GM23248 (cell line): ENCODE data around the gene KAT2A. TPM values are rescaled to one million over a fixed set of nuclear protein-coding genes. Genes with fewer than 3 reads are reported as not detected.

Source experiments
- DNase-seq: peaks from one replicate; pipeline ENCODE4 v3.0.0-alpha.2; 2015
- H2AFZ ChIP-seq: fragments of 200-600 bp; sonication (generic); 2 replicates; pipeline ENCODE4 v1.6.1; 2016; ENCODE audit warnings: antibody characterized with exemption
- H3F3A ChIP-seq: fragments of 200-600 bp; sonication (generic); 2 replicates; pipeline ENCODE4 v1.6.1; 2016; ENCODE audit warnings: mild to moderate bottlenecking, antibody characterized with exemption, mixed run types; ENCODE audit not compliant: insufficient read depth
- H3K27ac ChIP-seq: fragments of 200-600 bp; sonication (generic); 2 replicates; pipeline ENCODE4 v1.5.1; 2016; ENCODE audit warnings: mild to moderate bottlenecking
- H3K27me3 ChIP-seq: fragments of 200-600 bp; sonication (generic); replicated peaks from 2 replicates; pipeline ENCODE4 v1.6.1; 2016; ENCODE audit warnings: mild to moderate bottlenecking; ENCODE audit not compliant: insufficient read depth
- H3K36me3 ChIP-seq: fragments of 200-600 bp; sonication (generic); 2 replicates; pipeline ENCODE4 v1.6.1; 2016; ENCODE audit warnings: low read depth, mild to moderate bottlenecking
- H3K4me1 ChIP-seq: fragments of 200-600 bp; sonication (generic); 2 replicates; pipeline ENCODE4 v1.6.1; 2016; ENCODE audit warnings: mild to moderate bottlenecking; ENCODE audit not compliant: insufficient read depth
- H3K4me2 ChIP-seq: fragments of 200-600 bp; sonication (generic); one replicate; pipeline ENCODE4 v1.6.1; 2016; ENCODE audit warnings: mild to moderate bottlenecking; ENCODE audit not compliant: unreplicated experiment
- H3K4me3 ChIP-seq: fragments of 200-600 bp; sonication (generic); 2 replicates; pipeline ENCODE4 v1.5.1; 2016; ENCODE audit warnings: mild to moderate bottlenecking
- H3K79me2 ChIP-seq: fragments of 200-600 bp; sonication (generic); 2 replicates; pipeline ENCODE4 v1.6.1; 2016; ENCODE audit warnings: mild to moderate bottlenecking; ENCODE audit not compliant: insufficient read depth
- H3K9ac ChIP-seq: fragments of 200-600 bp; sonication (generic); 2 replicates; pipeline ENCODE4 v1.6.1; 2016; ENCODE audit warnings: mild to moderate bottlenecking
- H3K9me2 ChIP-seq: fragments of 200-600 bp; sonication (generic); 2 replicates; pipeline ENCODE4 v1.6.1; 2016; ENCODE audit warnings: mixed run types, mild to moderate bottlenecking, moderate library complexity; ENCODE audit not compliant: insufficient read depth
- H3K9me3 ChIP-seq: fragments of 200-600 bp; sonication (generic); one replicate; pipeline ENCODE4 v1.6.1; 2017; ENCODE audit warnings: low read depth
- H4K20me1 ChIP-seq: fragments of 200-600 bp; sonication (generic); 2 replicates; pipeline ENCODE4 v1.6.0; 2016; ENCODE audit not compliant: insufficient read depth
- EZH2 ChIP-seq: fragments of 200-600 bp; sonication (generic); IDR thresholded peaks from 2 replicates; pipeline ENCODE4 v1.6.1; 2018; ENCODE audit warnings: antibody characterized with exemption, mild to moderate bottlenecking; ENCODE audit not compliant: insufficient read depth, poor library complexity, severe bottlenecking
- EZH2phosphoT487 ChIP-seq: fragments of 200-600 bp; sonication (generic); IDR thresholded peaks from 2 replicates; pipeline ENCODE4 v1.6.1; 2018; ENCODE audit warnings: antibody characterized with exemption, moderate library complexity, mild to moderate bottlenecking, low read depth; ENCODE audit not compliant: insufficient read depth
- WGBS, 2 experiments: methylation state at CpG; one replicate each; pipeline ENCODE4 v1.1.6; 2015 to 2017; ENCODE audit warnings: low lambda C conversion rate in 2 of 2, low coverage in 1 of 2; ENCODE audit errors: missing lambda C conversion rate in 2 of 2; 5-methylcytosine and 5-hydroxymethylcytosine counted together
- in situ Hi-C: fragments of 300-500 bp; cut with MboI; formaldehyde crosslinking; loops from 2 replicates; pipeline ENCODE4 v1.15.0; 2020
- polyA plus RNA-seq: library from polyadenylated mRNA; unstranded; fragments of >200 nt; fragmentation: Nextera tagmentation; extraction: Ambion mirVana; gene quantifications from 2 replicates; pipeline ENCODE4 v1.2.1, GENCODE V29; 2016
- total RNA-seq: library from RNA; depleted of rRNA; stranded (reverse); fragments of >200 nt; shearing (Covaris generic); gene quantifications from 2 replicates; pipeline ENCODE4 v1.2.3, GENCODE V29; 2014

The KAT2A gene
- total and polyA plus RNA-seq, 2 experiments from 2014 or later = 7.2 to 13.9 TPM

DNA sequence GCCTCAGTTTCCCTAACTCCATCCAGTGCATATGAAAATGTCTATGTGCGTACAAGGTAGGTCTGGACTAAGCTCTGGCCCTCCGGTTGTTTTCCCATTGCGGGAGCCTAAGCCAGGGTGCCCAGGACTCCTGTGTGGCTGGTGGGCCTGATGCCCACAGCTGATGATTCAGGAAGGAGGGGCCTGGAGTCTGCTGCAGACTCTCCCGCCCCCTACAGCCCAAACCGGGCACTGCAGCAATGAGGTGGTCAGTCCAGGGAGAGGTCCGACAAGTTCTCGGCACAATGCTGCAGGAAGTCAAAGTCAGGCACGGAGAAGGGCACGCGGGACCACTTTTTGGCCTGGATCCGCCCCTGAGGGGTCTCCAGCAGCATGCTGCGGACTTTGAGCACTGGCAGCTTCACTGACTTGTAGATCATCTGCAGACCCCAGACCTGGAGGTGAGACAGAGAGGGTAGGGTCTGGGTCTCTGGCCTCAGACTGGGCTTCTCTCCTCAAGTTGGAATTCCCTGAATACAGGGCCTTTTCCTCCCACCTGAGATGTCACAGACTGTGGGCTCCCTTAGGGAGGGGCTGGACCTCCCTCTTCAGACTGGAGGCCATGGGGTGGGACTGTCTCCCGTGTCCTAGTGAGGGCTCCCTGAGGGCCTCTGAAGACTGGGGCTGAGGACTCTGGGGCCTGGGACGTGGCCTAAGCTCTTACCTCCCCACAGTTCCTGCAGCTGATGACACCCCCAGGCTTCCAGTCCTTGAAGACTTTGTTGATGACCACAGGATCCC lies 19.5 kb downstream of the KAT2A start:
- in situ Hi-C loops = no loop called here
- 15 to 17% methylated on average over 14 of the region's 14 CpGs for WGBS, 2 experiments
- Histone ChIP-seq H3K27me3 (peaks cover 13% of the 10 kb centered on the region), H3K9ac (peak overlapping the region; percentile 5; the same call in 1 of the 2 replicates), H4K20me1 (no peaks in the 10 kb centered on the region), H3K79me2 (no peaks in the 10 kb centered on the region), H3K4me1 (no peaks in the 10 kb centered on the region), H3K9me3 (no peaks in the 10 kb centered on the region), H3K27ac (no peak overlapping the region), H3K36me3 (no peaks in the 10 kb centered on the region), H3F3A (no peaks in the 10 kb centered on the region), H3K4me2 (peak overlapping the region; percentile 32), H2AFZ (no peak overlapping the region), H3K9me2 (no peaks in the 10 kb centered on the region), H3K4me3 (no peak overlapping the region)
- peak; percentile 81 for DNase-seq
- no peak for TF ChIP-seq EZH2
- TF ChIP-seq EZH2phosphoT487 = no peak

DNA sequence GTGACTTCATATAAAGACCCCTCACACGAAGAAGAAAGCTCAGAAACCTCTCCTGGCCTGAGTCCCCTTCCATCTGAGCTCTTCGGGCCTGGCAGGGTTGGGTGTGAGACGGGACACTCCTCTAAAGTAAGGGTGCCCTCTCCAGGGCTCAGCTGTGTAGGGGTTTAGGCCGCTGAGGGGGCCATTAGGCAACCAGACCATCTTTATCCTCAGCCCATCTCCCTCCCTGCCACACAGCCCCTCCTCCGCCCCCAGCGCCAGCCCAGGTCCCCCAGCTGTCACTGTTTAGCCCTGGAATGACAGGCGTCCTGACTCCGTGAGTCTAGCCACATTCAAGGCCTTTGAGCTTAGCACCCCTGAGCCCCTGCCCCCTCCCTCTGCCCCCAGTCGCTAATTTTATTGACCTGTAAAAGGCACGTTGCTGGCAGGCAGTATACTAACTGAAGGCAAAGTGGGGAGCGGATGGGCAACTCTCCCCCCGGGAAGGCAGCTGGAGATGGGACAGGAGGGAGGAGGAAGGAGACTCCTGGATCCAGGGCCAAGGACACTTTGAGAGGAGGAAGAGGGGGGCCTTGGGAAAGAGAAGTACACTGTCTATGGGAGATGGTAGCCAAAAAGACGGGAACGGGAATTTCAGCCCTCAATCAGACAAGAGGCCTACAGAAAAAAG lies 22.3 kb downstream of the KAT2A start:
- Histone ChIP-seq H3K9ac (no peak overlapping the region), H3K27ac (no peak overlapping the region), H3K4me3 (no peak overlapping the region), H3K79me2 (no peaks in the 10 kb centered on the region), H3K9me3 (no peaks in the 10 kb centered on the region), H3K4me2 (no peak overlapping the region), H3F3A (no peaks in the 10 kb centered on the region), H4K20me1 (no peaks in the 10 kb centered on the region), H3K27me3 (peaks cover 13% of the 10 kb centered on the region), H2AFZ (no peak overlapping the region), H3K36me3 (no peaks in the 10 kb centered on the region), H3K4me1 (no peaks in the 10 kb centered on the region), H3K9me2 (no peaks in the 10 kb centered on the region)
- TF ChIP-seq EZH2 (no peak), EZH2phosphoT487 (no peak)
- 67 to 76% methylated on average over 11 to 14 of the region's 14 CpGs for WGBS, 2 experiments
- in situ Hi-C loops = no loop called here
- DNase-seq = no peak

DNA sequence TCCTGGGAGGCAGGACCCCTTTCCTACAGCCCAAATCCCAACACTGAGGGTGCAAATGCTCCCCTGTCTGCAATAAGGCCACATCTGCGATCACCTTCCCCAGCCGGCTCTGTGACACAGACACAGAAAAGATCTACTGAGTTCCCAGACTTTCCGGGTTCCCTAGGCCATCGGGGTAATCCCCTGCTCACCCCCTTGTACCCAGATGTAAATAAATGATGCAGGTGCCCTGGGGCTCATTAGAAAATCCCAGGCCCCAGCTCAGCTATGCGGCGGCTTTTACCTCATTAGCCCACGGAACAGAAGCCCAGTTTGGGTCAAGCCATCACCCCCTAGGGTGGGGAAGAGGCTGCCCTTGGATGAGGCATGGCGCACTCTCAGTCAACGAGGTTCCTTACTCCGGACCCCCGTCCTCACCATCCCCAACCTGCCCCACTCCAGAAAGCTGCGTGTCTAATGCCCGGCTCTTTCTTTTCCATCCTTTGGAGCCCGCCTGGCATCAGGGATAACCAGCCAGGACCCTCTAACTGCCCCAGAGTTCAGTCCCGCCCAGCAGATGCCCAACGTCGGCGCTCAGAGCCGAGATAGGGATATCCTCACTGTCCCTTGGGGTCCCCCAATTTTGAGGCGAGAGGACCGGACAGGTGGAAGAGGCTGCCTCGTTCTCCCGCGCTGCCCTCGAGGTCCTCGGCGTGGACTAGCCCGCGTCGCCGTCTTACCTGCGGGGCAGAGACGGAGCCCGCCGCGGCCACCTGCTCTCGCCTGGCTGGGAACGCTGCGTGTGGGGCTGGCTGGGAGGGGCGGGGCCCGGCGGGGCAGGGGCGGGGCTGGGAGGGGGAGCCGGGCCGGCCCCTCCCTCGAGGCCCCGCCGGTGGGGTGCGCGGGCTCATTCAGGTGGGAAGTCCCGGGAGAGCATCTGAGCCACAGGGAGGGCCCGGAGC lies 23.2 kb downstream of the KAT2A start, which contains the start of gene ZNF385C:
Gene ZNF385C, minus strand, starts transcription at position 783 of the 941 bp plus-strand sequence. CDS start 35,417 bp downstream, outside the sequence.
- DNase-seq = no peak
- in situ Hi-C loops = no loop called here
- H3K9me3 ChIP-seq = no peaks in the 10 kb centered on the region
- no peak within 1 kb of the TSS for H2AFZ ChIP-seq
- H3K9ac ChIP-seq = no peak within 1 kb of the TSS
- TF ChIP-seq EZH2phosphoT487 = no peak
- no peak for TF ChIP-seq EZH2
- no peaks in the 10 kb centered on the region for H4K20me1 ChIP-seq
- H3K9me2 ChIP-seq = no peaks in the 10 kb centered on the region
- H3K27ac ChIP-seq = no peak within 1 kb of the TSS
- no peaks in the 10 kb centered on the region for H3K36me3 ChIP-seq
- H3K4me3 ChIP-seq = no peak within 1 kb of the TSS
- no peaks in the 10 kb centered on the region for H3K4me1 ChIP-seq
- H3K79me2 ChIP-seq = no peaks in the 10 kb centered on the region
- 13 to 17% methylated on average over 39 to 52 of the region's 52 CpGs for WGBS, 2 experiments
- peaks cover 13% of the 10 kb centered on the region for H3K27me3 ChIP-seq
- H3F3A ChIP-seq = no peaks in the 10 kb centered on the region
- H3K4me2 ChIP-seq = no peak within 1 kb of the TSS
